ENCODE data around the gene CLK3. TPM values are rescaled to one million over a fixed set of nuclear protein-coding genes. Genes with fewer than 3 reads are reported as not detected.
A peak's percentile ranks its signal among the peaks of the same experiment; 100 is the strongest.

CLK3 gene
- total RNA-seq, 6 experiments from 2014 or later = 27.8 to 44.1 (median 33.2) TPM

DNA sequence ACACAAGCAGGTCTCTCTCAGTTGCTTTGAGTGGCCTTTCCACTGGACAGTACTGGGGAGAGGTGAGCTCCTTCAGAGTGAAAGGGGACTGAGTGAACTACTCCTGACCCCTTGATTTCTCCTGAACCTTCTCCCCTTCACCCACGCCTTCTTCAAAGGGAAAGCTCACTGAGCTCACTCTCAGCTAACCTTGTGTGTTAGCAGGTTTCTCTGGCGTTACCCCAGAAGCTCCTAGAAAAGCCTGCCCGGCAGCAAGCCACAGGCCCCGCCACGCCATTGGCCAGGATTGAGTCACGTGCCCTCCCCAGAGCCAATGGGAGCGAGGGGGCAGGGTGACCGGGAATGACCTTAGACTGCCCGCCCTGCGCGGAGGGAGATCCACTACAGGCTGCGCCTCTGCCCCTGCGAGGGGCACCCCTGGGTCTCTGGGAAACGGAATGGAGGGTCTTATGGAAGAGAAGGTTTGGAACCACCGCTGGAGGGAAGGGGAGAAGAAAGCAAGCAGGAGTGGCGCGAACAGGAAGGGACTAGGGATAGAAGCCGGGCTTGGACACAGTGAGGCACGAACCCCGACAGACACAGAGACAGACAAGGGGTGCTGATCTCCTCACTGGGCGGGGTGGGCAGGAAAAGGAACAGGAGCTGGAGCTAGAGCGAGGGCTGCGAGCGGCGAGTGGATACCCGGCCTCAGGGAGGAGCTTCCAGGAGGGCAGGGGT is 17.4 kb upstream of the CLK3 start:
- Histone ChIP-seq H3K27me3 (no peaks in the 10 kb centered on the region), H3K36me3 (no peaks in the 10 kb centered on the region), H3K4me3 (peak overlapping the region; percentile 50 to 68 (median 66)), H3K4me1 (peaks cover 0 to 10% (median 0%) of the 10 kb centered on the region in 4 donors), H3K27ac (peak overlapping the region; percentile 79 to 93 (median 92)), H3K9me3 (no peaks in the 10 kb centered on the region)
- TF ChIP-seq CTCF (IDR thresholded peaks at IDR 0.05) (no peak), POLR2A (IDR thresholded peaks at IDR 0.05) (no peak)
- 2% methylated on average over 19 of the region's 26 CpGs for WGBS (ENCODE audit: insufficient coverage, low coverage, low lambda C conversion rate, missing lambda C conversion rate)
- intact Hi-C loops (cut with DNase I) = no loop called here
- ATAC-seq (peak; percentile 97 to 98 (median 98)), DNase-seq (peak; percentile 97 to 98 (median 97))

GRCh38 chr15:74599156-74599555 is 16.5 kb upstream of the CLK3 start:
- H3K4me1 ChIP-seq = peaks cover 0 to 10% (median 0%) of the 10 kb centered on the region in 4 donors
- no peaks in the 10 kb centered on the region for H3K9me3 ChIP-seq
- peak overlapping the region; percentile 50 to 68 (median 66) for H3K4me3 ChIP-seq
- ATAC-seq = no peak
- peak overlapping the region in 2 of 3 donors; percentile 92 to 93 for H3K27ac ChIP-seq
- WGBS (ENCODE audit: insufficient coverage, low coverage, low lambda C conversion rate, missing lambda C conversion rate) = 87% methylated on average over 7 of the region's 15 CpGs
- no peak for TF ChIP-seq CTCF (IDR thresholded peaks at IDR 0.05)
- no peak for TF ChIP-seq POLR2A (IDR thresholded peaks at IDR 0.05)
- H3K27me3 ChIP-seq = no peaks in the 10 kb centered on the region
- intact Hi-C loops (cut with DNase I) = no loop called here
- H3K36me3 ChIP-seq = no peaks in the 10 kb centered on the region
- DNase-seq = peak in 1 of 3 donors; percentile 53

DNA sequence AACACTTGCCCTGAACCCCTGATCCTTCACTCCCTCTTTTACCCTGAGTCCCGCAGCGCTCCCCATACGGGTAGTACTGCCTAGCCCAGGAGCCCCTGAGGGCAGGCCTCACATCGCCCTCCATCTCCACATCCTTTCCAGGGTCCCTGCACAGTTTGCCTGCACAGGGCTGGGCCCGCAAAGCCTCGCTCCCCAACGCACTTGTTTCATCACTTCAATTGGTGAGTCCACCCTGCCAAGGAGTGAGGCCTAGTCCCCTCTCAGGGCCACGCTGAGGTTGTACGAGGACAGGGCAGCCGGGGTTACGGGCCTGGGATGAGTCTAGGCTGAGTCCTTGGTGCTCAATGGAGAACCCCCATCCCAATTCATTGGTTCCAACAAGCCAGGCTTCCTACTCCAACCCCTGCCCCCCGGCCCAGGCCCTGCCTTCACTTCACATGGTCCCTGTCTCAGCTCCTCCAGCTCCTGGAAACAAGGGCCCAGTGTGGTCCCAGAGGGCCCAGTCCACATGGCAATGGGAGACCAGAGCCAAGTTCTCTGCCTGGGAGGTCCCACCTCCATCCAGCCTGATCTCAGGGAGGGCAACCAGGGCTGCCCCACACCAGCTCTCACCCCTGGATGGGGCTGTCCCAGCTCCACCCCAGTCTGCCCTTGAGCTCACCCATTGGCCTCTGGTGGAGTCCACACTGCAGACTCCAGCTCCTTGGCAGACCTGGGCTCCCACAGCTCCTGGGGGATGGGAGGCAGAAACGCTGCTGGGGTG is 12.4 kb upstream of the CLK3 start:
- Histone ChIP-seq H3K27ac (no peak overlapping the region), H3K27me3 (no peaks in the 10 kb centered on the region), H3K9me3 (no peaks in the 10 kb centered on the region), H3K4me1 (peaks cover 0 to 10% (median 0%) of the 10 kb centered on the region in 4 donors), H3K36me3 (no peaks in the 10 kb centered on the region), H3K4me3 (no peak overlapping the region)
- intact Hi-C loops (cut with DNase I) = no loop called here
- ATAC-seq = no peak
- no peak for DNase-seq
- TF ChIP-seq POLR2A (IDR thresholded peaks at IDR 0.05) (no peak), CTCF (IDR thresholded peaks at IDR 0.05) (no peak)
- 97% methylated on average over 5 of the region's 13 CpGs for WGBS (ENCODE audit: insufficient coverage, low coverage, low lambda C conversion rate, missing lambda C conversion rate)

GRCh38 chr15:74603789-74604705 is 11.6 kb upstream of the CLK3 start:
- no peak for DNase-seq
- intact Hi-C loops (cut with DNase I) = no loop called here

More at GRCh38 chr15:74603789-74604705, 11.6 kb upstream of the CLK3 start:
- peaks cover 0 to 6% (median 0%) of the 10 kb centered on the region in 4 donors for H3K4me1 ChIP-seq
- H3K36me3 ChIP-seq = no peaks in the 10 kb centered on the region
- H3K27me3 ChIP-seq = no peaks in the 10 kb centered on the region
- no peak for ATAC-seq
- H3K4me3 ChIP-seq = no peak overlapping the region
- no CpG with 5 or more reads among the region's 11 CpGs for WGBS (ENCODE audit: insufficient coverage, low coverage, low lambda C conversion rate, missing lambda C conversion rate)
- no peak overlapping the region for H3K27ac ChIP-seq
- H3K9me3 ChIP-seq = no peaks in the 10 kb centered on the region
- TF ChIP-seq POLR2A (IDR thresholded peaks at IDR 0.05) = no peak
- TF ChIP-seq CTCF (IDR thresholded peaks at IDR 0.05) = no peak
